K562 (cell line): ENCODE data around the gene TRIM13. TPM values are rescaled to one million over a fixed set of nuclear protein-coding genes. Genes with fewer than 3 reads are reported as not detected.

Source experiments
- ARID1B ChIP-seq: fragments of 450-650 bp; IDR thresholded peaks from 2 replicates; pipeline ENCODE4 v1.6.1; 2016; ENCODE audit warnings: antibody characterized with exemption, mild to moderate bottlenecking, inconsistent platforms
- BCL6 ChIP-seq: fragments of 250-450 bp; sonication (Bioruptor Pico); IDR thresholded peaks from 2 replicates; pipeline ENCODE4 v1.4.0; 2020
- BHLHE40 ChIP-seq: IDR thresholded peaks from 2 replicates; pipeline ENCODE4 v1.6.1; 2011; ENCODE audit warnings: low read length, improper control_type of control experiment
- BRCA1 ChIP-seq, 2 experiments: fragments of 450-650 bp in 1 of 2; sonication (generic) in 1 of 2; formaldehyde crosslinking in 1 of 2; IDR thresholded peaks; 2 replicates each; pipeline versions ENCODE4 v1.5.0 to v1.6.1; 2017 to 2020; ENCODE audit warnings: mild to moderate bottlenecking in 1 of 2, missing genetic modification reagents in 1 of 2
- CBX1 ChIP-seq: sonication (generic); IDR thresholded peaks from 2 replicates; pipeline ENCODE4 v1.6.1; 2016; ENCODE audit warnings: antibody characterized with exemption, low read depth, mild to moderate bottlenecking
- CREB1 ChIP-seq, 2 experiments: sonication (generic) in 1 of 2; formaldehyde crosslinking in 1 of 2; IDR thresholded peaks; 2 replicates each; pipeline versions ENCODE4 v1.6.1 to v1.8.0; 2012 to 2022; ENCODE audit warnings: inconsistent platforms in 1 of 2, mild to moderate bottlenecking in 1 of 2, missing genetic modification reagents in 1 of 2, moderate library complexity in 1 of 2
- ELK1 ChIP-seq: sonication (generic); formaldehyde crosslinking; IDR thresholded peaks from 2 replicates; pipeline ENCODE4 v1.8.1; 2022; ENCODE audit warnings: missing genetic modification reagents
- HCFC1 ChIP-seq: IDR thresholded peaks from 2 replicates; pipeline ENCODE4 v1.6.1; 2012; ENCODE audit warnings: low read depth, low read length, improper control_type of control experiment
- HEY1 ChIP-seq: fragments of 250-450 bp; sonication (Bioruptor Pico); IDR thresholded peaks from 2 replicates; pipeline ENCODE4 v1.5.0; 2020; ENCODE audit warnings: mild to moderate bottlenecking, moderate library complexity, borderline replicate concordance
- HMGXB4 ChIP-seq: sonication (generic); formaldehyde crosslinking; IDR thresholded peaks from 2 replicates; pipeline ENCODE4 v1.8.1; 2023; ENCODE audit warnings: mild to moderate bottlenecking, missing genetic modification reagents
- MNT ChIP-seq, 2 experiments: fragments of 450-650 bp; conservative IDR thresholded peaks; 2 replicates each; pipeline ENCODE4 v1.6.1; 2017; ENCODE audit warnings: mild to moderate bottlenecking in 2 of 2, moderate library complexity in 2 of 2
- NONO ChIP-seq, 2 experiments: fragments of 200-400 bp in 1 of 2; fragments of 450-650 bp in 1 of 2; formaldehyde crosslinking in 1 of 2; IDR thresholded peaks; 2 replicates each; pipeline ENCODE4 v1.6.1; 2017; ENCODE audit warnings: low read depth in 2 of 2, mild to moderate bottlenecking in 2 of 2, moderate library complexity in 2 of 2, low read length in 1 of 2
- NR2F6 ChIP-seq: fragments of 450-650 bp; formaldehyde crosslinking; IDR thresholded peaks from 2 replicates; pipeline ENCODE4 v1.4.0; 2020; ENCODE audit warnings: mild to moderate bottlenecking
- POLR2AphosphoS2 ChIP-seq: IDR thresholded peaks from 2 replicates; pipeline ENCODE4 v1.6.1; 2012; ENCODE audit warnings: low read length, improper control_type of control experiment
- RFX7 ChIP-seq: fragments of 250-450 bp; sonication (Bioruptor Pico); IDR thresholded peaks from 2 replicates; pipeline ENCODE4 v1.5.1; 2021; ENCODE audit warnings: mild to moderate bottlenecking
- SMARCC2 ChIP-seq: fragments of 450-650 bp; IDR thresholded peaks from 2 replicates; pipeline ENCODE4 v1.6.1; 2017; ENCODE audit warnings: antibody characterized with exemption, moderate library complexity, mild to moderate bottlenecking, low read depth
- SP2 ChIP-seq: IDR thresholded peaks from 2 replicates; pipeline ENCODE4 v1.6.1; 2011; ENCODE audit warnings: mild to moderate bottlenecking, low read depth, low read length, moderate library complexity; ENCODE audit not compliant: poor library complexity, severe bottlenecking; ENCODE audit errors: extremely low read depth
- TBP ChIP-seq: optimal IDR thresholded peaks from 2 replicates; pipeline ENCODE3; 2011; ENCODE audit warnings: low read depth, low read length, improper control_type of control experiment
- XRCC5 ChIP-seq: fragments of 200-400 bp; formaldehyde crosslinking; IDR thresholded peaks from 2 replicates; pipeline ENCODE4 v1.6.1; 2017; ENCODE audit warnings: low read depth, mild to moderate bottlenecking, low read length
- ZBTB17 ChIP-seq: fragments of 450-650 bp; formaldehyde crosslinking; IDR thresholded peaks from 2 replicates; pipeline ENCODE4 v1.4.0; 2020; ENCODE audit warnings: mild to moderate bottlenecking
- ZC3H4 ChIP-seq: sonication (generic); formaldehyde crosslinking; IDR thresholded peaks from 2 replicates; pipeline ENCODE4 v1.9.0; 2021; ENCODE audit warnings: missing genetic modification reagents, borderline replicate concordance
- ZNF143 ChIP-seq: sonication (generic); formaldehyde crosslinking; IDR thresholded peaks from 2 replicates; pipeline ENCODE4 v1.9.0; 2022; ENCODE audit warnings: mild to moderate bottlenecking, missing genetic modification reagents
- ZNF3 ChIP-seq: fragments of 250-450 bp; sonication (Bioruptor Pico); IDR thresholded peaks from 2 replicates; pipeline ENCODE4 v1.5.0; 2021; ENCODE audit warnings: mild to moderate bottlenecking, moderate library complexity
- polyA plus RNA-seq, 8 experiments: library from polyadenylated mRNA; depleted of rRNA in 4 of 8; stranded (reverse) in 5 of 8; unstranded in 3 of 8; fragments of >200 nt; fragmentation: Nextera tagmentation in 2 of 8; fragmentation: Illumina TruSeq in 1 of 8; extraction: Ambion mirVana in 2 of 8; extraction: Trizol in 1 of 8; gene quantifications; 2 replicates each; pipeline versions ENCODE4 v1.2.1 to v1.2.3, GENCODE V29; 2011 to 2014; ENCODE audit warnings: inconsistent platforms in 1 of 8, missing spikeins in 1 of 8
- total RNA-seq, 7 experiments: library from RNA; depleted of rRNA in 6 of 7; stranded (reverse); fragments of >200 nt in 6 of 7; fragmentation: Illumina TruSeq in 2 of 7; extraction: Trizol in 2 of 7; gene quantifications; 2 replicates each; pipeline versions ENCODE4 v1.2.1 to v1.2.3, GENCODE V29; 2011 to 2021; ENCODE audit warnings: low replicate concordance in 1 of 7

TRIM13 gene
- total and polyA plus RNA-seq, 9 of the 15 experiments (the other 6 are each of a cell fraction or from before 2014, with no cell fraction given) = 12.1 to 30.6 (median 17.8) TPM

GRCh38 chr13:49996951-49997895 is at the start of gene TRIM13 (continued):
- peak in 1 of 2 experiments; percentile 16; a peak in 1 of 4 replicates for TF ChIP-seq NONO (IDR thresholded peaks at IDR 0.05; ENCODE audit: low read depth in 2 of 2, low read length in 1 of 2)
- TF ChIP-seq NR2F6 (CRISPR knock-in tag) = no peak
- TF ChIP-seq BCL6 (CRISPR knock-in tag) = no peak
- peak; percentile 56; the same call in 1 of the 2 replicates for TF ChIP-seq XRCC5
- TF ChIP-seq ELK1 (CRISPR knock-in tag) = no peak
- peak; percentile 19; the same call in 1 of the 2 replicates for TF ChIP-seq SMARCC2
- no peak for TF ChIP-seq ZNF143 (CRISPR knock-in tag)
- TF ChIP-seq HEY1 (CRISPR knock-in tag) = no peak
- peak; percentile 79; the same call in 1 of the 2 replicates for TF ChIP-seq HMGXB4 (CRISPR knock-in tag)
- no peak for TF ChIP-seq BRCA1 (IDR thresholded peaks at IDR 0.05)
- no peak for TF ChIP-seq BRCA1 (CRISPR knock-in tag; IDR thresholded peaks at IDR 0.05)
- no peak for TF ChIP-seq ZNF3 (CRISPR knock-in tag)
- TF ChIP-seq CREB1 (IDR thresholded peaks at IDR 0.05) = no peak
- peak; percentile 41; the same call in 1 of the 2 replicates for TF ChIP-seq CREB1 (CRISPR knock-in tag; IDR thresholded peaks at IDR 0.05)
- TF ChIP-seq SP2 = no peak
- TF ChIP-seq BHLHE40 = no peak
- TF ChIP-seq POLR2AphosphoS2 = peak; percentile 86; the same call in 1 of the 2 replicates
- TF ChIP-seq ARID1B = no peak
- peak in 1 of 2 experiments; percentile 40; a peak in 2 of 4 replicates for TF ChIP-seq MNT (conservative IDR thresholded peaks at IDR 0.05)
- TF ChIP-seq RFX7 = no peak
- TF ChIP-seq ZBTB17 (CRISPR knock-in tag) = 0 out of 2 replicates have a peak, but pooled peaks have one; percentile 70
- 0 out of 2 replicates have a peak, but pooled peaks have one; percentile 35 for TF ChIP-seq CBX1
- TF ChIP-seq HCFC1 = peak; percentile 15
- 0 out of 2 replicates have a peak, but pooled peaks have one; percentile 33 for TF ChIP-seq ZC3H4 (CRISPR knock-in tag)
- peak; percentile 50 for TF ChIP-seq TBP
